ENCODE results near the gene MID1IP1.

The MID1IP1 gene, protein sequence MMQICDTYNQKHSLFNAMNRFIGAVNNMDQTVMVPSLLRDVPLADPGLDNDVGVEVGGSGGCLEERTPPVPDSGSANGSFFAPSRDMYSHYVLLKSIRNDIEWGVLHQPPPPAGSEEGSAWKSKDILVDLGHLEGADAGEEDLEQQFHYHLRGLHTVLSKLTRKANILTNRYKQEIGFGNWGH

DNA sequence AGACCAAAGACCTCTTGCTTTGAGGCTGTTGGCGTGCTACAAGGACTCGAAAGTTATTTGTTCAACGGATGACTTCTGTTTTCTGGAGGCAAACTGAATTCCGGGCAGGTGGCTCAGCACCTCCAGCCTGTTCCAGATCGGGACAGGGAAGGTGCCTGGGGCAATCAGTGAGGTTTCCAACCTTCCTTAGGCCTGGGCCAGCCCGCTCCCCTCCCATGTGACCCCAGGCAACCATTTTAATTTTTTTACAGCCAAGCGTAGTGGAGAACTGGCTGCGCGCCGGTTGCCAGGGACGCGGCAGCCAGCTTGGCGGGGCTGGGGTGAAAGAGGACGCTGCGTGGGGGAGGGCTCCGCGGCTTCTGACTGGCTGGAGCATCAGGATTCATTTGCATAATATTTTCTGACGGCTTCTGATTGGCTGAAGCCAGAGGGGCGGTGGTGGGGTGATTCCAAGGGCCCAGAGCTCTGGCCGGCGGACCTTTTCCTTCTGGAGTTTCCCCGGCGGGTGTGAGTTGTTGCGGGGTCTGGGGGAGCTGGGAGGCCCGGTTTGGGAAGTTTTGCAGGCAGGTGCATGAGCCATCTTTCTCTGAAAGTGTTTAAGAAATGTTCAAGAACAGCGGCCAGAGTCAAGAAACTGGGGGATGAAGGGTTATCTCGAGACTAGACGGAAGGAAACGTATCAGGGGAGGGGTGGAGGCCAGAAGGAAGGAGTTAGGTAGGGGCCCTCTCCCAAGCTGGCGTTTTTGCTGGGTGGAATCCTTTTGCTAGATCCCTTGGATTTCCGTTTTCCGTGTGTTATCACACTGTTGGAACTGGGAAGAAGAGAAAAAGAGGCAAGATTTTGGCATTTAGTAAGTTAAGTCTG lies at the start of gene MID1IP1:
Gene MID1IP1 (plus strand): TSS at position 479 of the 865 bp plus-strand sequence. CDS start 3,488 bp downstream, outside the sequence.
- peak; percentile 71 for DNase-seq (ENCODE audit: low read depth in 2 of 2)

DNA sequence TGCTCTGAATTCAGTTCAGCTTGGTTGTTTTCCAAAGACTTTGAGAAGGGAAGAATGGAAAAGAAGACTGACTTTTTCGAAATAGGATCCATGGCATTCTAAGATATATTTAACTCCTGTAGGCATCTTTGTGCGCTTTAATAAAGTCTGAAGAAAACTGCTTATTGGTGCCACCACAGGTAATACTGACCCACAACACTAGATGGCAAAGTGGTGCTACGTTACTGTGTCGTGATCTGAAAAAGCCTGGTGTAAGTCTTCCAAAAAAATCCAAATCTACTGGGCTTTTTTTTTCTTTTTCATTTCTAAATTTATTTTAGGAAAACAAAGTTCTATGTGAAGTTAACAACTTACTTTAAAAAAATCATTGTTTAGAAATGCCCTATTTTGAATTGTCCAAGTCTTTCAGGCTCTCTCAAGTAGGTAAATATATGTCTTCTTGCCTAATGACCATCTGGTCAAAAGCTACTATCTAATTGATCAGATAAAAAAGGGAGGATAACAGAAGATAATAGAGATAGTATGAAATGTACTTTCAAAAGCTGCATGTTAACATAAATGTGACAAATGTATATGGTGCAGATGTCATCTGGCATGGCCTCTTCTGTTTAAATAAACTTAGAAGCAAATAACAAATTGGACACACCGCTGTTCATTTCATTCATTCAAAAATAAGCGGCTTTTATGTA lies 47.0 kb upstream of the MID1IP1 start:
- DNase-seq (ENCODE audit: low read depth in 2 of 2): peak in 1 of 2 donors; percentile 7

DNA sequence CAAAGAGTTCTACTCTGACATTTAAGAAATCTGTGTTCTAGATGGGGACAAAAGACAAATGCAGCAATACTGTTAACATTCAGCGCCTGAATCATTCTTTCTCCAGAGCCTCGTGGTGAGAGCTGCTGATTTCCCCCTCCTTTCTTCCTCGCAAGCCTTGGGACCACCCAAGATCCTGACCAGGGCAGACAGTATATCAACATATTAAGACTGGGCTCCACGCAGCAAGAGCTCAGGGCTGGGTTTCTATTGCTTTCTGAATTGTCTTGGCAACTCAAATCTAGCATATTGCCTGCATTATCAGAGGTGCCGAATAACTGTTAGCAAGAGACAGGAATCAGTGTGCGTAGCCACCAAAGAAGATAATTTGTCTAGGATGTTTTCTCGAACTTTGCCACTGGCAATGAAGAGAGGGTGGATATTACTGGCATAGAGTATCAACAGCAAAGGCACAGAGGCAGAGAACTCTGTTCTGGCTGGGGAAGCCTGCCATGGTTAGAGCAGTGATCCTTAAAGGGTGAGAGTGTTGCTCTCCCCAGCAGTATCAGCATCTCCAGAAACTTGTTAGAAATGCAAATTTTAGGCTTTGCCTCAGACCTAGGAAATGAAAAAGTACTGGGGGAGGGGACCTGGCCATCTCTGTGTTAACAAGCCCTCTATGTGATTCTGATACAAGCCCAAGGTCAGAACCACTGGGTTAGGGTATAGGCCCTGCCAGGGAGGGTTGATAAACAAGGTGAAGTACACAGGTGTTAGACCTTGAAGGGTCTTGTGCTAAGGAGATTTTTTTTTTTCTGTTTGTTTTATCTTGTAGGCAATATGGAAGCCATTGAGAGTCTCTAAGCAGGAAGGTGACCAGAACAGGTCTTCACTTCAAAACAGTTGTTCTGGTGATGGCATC lies 46.2 kb upstream of the MID1IP1 start:
- no peak for DNase-seq (ENCODE audit: low read depth in 2 of 2)

DNA sequence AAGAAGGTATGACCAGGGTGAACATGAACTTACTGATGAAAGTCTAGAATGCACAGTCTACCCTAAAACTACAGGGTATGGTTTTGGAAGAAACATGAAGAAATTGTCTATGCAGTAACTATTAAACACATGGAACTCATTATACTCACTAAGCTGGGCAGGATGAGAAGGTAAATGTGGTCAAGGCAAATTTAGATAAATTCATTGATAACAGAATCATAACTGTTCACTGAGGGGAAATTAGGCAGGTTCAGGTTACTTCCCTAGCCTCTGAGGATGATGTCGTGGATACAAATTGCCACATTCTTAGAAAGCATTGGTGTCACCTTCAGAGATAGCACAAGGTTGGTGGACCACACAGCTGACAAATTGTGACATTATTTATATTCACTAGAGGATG lies 40.4 kb upstream of the MID1IP1 start:
- DNase-seq (ENCODE audit: low read depth in 2 of 2): no peak

DNA sequence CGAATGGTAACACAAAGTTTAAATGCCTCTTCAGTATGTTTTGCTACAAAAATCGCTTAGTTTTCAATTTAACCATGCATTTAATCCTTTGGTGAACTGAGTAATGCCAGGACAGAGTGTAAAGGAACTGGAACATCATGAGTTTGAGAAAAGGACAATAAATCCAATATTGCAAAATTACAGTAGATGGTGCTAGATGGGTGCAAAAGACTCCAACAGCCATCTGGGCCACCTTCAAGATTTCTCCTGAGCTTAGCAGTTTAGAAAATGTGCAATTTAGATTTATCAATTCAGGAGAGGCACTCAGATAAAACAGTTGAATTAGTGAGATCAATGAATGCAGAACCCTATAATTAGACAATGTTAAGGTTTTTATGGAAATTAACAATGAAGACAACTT lies 33.2 kb upstream of the MID1IP1 start:
- DNase-seq (ENCODE audit: low read depth in 2 of 2): no peak

DNA sequence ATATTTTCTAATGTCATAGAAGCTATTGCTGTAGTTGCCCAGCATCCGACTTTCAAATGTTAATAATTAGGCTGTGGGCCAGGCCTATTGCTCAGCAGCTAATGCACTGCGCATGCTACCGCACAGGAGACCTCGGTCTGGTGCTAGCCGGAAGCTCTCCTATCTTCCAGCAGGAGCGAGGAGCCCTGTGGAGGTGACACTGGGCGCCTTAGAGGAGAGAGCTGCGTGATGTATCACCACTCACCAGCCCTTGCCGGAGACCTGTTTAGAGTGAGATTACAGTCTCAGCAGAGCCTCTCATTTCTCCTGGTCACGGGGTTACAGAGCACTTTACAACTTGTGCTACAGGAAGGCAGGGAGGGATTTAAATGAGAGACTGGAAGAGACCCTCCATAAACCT lies 31.1 kb upstream of the MID1IP1 start:
- no peak for DNase-seq (ENCODE audit: low read depth in 2 of 2)

DNA sequence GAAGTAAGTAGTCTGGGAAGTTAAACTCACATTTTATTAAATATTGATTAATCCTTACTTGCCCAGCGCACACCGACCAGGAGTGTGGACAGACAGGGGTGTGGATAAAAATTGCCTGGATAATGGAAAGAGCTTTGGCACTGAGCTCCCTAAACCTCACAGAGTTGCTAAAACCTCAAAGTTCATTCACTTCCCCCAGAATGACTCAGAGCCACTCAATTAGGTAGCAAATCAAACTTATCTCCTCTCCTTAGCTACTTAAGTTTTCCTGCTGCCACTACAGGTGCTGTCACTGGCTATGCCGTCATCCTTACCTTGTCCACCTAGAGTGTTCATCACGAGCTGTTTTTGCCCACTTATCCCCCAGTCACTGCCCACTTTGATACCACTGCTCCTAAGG lies 27.0 kb upstream of the MID1IP1 start:
- no peak for DNase-seq (ENCODE audit: low read depth in 2 of 2)

DNA sequence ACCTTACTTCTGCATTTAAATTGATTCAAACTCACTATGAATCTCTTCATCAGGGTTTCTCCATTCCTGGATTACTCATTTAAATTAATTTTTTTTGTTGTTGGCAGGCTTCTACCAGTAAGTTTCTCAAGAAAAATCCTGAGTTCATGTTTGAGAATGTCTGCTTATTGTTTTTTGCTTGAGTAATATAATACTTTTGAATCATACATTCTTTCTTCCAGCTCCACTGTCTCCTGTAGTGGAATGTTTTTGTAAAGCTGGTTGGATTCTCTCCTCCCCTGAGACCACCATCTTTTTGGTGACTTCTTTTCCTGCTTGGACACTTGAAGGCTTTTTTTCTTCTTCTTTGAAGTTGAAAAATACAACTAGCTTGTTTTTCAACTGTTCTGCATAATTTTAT lies 4.3 kb upstream of the MID1IP1 start:
- no peak for DNase-seq (ENCODE audit: low read depth in 2 of 2)

DNA sequence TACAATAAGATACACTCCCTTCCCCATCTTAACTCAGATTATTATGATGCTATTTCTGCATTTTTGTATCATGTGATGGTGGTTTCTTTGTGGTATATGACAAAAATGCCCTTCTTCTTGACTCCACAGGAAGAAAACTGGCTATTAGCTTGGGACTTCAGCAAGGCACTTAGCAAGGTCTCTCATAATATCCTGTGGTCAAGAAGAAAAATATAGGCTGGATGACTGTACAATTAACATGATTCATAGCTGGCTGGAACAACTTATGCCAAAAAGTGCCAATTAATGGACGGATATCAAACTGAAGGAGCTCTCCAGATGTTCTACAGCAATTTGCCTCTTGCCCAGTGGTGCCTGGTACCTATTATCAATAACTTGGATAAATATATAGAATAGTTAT lies 2.3 kb upstream of the MID1IP1 start:
- no peak for DNase-seq (ENCODE audit: low read depth in 2 of 2)

DNA sequence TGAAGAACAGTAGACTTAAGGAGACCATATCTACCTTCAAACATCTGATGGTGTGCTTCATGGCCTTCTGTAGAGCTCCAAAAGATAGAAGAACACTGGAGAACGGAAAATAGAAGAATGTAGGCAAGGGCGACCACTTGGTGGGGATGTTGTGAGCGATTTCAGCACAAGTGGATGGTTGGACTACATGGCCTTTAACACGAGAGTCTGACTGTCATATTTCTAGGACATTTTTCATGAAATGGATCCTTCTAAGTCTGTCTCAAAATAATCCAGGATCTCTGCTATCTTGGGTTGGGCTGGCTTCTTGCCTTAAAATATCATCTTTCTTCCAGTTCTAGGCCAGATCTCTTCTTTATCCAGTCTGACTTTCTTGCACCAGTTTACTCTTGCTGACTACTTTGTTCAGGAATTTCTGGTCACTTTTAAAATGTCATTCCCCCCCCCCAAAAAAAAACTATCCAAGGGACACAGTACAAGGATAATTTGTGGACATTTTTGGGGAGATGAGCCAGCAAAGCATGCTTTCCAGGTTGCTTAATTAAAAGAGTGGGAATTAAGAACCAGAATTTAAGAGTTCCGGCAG lies 1.2 kb upstream of the MID1IP1 start:
- no peak for DNase-seq (ENCODE audit: low read depth in 2 of 2)

DNA sequence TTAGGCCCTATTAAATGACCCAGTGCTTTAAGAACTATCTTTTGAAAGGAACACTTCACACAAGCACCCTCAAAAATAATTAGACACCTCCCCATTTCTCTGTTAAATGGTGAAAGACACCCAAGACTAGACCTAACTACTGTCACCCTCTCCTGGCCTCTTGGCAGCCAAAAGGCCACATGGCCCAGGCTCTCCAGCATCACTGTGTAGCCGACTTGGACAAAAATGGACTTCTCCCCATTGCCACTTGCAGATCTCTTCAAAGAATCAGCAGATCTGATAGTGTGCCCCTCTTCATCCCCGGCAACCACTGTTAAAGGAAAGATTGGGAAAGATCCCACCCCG lies 2.0 kb downstream of the MID1IP1 start:
- DNase-seq (ENCODE audit: low read depth in 2 of 2): no peak

DNA sequence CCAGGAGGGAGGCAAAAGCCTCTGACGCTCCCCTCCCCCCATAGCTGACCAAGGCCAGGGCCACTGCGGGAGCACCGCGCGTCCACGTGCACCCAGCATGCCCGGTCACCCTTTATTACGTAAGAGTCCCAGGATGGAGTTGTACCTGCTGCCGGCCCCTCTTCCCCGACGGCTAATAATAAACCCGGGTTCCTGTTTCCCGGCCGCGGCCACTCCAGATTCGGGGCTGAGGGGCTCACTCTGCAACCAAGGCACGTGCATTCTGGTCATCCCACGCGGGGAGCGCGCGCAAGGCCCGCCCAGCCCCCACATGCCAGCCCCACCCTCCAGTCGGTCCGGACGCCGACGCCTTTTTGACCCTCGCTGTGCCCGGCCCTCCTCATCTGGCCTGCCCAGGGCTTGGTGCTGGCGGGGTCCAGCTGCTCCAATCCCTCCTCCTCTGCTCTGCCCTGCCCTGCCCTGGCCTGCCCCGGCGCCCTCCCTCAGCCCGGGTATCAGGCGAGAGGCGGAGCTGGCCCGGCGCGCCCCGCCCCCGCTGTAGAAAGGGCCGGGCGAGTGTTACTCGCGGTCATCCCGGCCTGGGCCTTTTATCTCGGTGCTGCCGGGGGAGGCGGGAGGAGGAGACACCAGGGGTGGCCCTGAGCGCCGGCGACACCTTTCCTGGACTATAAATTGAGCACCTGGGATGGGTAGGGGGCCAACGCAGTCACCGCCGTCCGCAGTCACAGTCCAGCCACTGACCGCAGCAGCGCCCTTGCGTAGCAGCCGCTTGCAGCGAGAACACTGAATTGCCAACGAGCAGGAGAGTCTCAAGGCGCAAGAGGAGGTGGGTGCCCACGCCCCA lies 2.6 kb downstream of the MID1IP1 start:
- DNase-seq (ENCODE audit: low read depth in 2 of 2): peak; percentile 64 to 67

DNA sequence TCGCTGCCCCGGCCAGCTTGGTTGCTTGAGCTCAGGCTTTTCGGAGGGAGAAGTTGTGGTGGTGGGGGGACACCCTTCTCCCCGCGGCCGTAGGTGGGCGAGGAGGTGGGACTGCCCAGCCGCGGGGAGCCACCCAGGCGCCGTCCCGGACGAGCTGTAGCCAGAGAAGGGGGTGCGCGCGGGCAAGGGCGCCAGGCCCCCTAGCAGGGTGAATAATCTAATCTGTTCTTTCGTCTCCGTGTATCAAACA lies 3.1 kb downstream of the MID1IP1 start:
- DNase-seq (ENCODE audit: low read depth in 2 of 2): no peak

DNA sequence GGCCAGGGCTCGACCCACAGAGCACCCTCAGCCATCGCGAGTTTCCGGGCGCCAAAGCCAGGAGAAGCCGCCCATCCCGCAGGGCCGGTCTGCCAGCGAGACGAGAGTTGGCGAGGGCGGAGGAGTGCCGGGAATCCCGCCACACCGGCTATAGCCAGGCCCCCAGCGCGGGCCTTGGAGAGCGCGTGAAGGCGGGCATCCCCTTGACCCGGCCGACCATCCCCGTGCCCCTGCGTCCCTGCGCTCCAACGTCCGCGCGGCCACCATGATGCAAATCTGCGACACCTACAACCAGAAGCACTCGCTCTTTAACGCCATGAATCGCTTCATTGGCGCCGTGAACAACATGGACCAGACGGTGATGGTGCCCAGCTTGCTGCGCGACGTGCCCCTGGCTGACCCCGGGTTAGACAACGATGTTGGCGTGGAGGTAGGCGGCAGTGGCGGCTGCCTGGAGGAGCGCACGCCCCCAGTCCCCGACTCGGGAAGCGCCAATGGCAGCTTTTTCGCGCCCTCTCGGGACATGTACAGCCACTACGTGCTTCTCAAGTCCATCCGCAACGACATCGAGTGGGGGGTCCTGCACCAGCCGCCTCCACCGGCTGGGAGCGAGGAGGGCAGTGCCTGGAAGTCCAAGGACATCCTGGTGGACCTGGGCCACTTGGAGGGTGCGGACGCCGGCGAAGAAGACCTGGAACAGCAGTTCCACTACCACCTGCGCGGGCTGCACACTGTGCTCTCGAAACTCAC lies 3.6 kb downstream of the MID1IP1 start:
- DNase-seq (ENCODE audit: low read depth in 2 of 2): peak; percentile 9 to 15

DNA sequence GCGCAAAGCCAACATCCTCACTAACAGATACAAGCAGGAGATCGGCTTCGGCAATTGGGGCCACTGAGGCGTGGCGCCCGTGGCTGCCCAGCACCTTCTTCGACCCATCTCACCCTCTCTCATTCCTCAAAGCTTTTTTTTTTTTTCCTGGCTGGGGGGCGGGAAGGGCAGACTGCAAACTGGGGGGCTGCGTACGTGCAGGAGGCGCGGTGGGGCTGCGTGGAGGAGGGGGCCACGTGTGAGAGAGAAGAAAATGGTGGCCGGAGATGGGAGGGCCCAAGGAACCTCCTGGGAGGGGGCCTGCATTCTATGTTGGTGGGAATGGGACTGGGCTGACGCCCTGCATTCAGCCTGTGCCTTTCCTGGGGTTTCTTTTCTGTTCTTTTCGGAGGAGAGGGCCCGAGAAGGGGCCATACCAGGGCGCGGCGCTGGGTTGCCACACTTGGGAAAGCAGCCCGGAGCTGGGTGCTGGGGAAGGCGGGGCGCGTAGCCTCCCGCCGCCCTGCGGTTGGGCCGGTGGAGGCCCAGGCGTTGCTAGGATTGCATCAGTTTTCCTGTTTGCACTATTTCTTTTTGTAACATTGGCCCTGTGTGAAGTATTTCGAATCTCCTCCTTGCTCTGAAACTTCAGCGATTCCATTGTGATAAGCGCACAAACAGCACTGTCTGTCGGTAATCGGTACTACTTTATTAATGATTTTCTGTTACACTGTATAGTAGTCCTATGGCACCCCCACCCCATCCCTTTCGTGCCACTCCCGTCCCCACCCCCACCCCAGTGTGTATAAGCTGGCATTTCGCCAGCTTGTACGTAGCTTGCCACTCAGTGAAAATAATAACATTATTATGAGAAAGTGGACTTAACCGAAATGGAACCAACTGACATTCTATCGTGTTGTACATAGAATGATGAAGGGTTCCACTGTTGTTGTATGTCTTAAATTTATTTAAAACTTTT lies 4.5 kb downstream of the MID1IP1 start:
- peak; percentile 25 to 47 for DNase-seq (ENCODE audit: low read depth in 2 of 2)

DNA sequence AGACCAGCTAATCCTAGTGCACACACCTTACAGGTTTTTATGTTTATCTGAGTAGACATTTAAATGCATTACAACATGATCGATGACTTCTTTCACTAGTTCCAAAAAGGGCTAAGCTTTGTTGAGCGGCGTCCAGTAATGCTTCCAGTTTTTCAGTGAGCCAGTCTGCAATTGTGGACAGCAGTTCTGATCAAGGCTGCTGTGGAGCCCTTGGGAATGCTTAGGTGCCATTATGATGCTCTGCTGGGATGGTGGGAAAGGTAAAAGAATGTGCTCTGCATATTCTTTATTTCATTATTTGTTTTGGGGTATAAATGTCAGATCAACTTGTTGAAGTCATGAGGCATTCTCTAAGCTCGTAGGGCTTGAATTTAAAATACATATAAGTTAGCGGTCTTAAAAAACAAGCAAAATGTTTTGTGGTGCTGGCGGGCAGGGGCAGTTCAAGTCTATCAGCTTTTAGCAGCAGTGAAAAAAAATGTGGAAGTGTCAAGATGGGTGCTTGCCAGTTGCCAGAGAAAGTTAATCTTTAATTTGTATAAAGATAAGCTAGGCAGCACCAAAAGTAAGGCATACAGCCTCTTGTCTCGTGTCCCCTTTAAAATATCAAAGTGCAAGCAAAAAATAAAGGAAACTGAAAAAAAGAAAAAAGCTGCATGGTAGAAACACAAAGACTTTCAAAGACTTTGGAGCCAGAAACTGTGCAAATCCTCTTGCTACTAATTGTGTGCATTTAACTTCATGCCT lies 5.8 kb downstream of the MID1IP1 start:
- no peak for DNase-seq (ENCODE audit: low read depth in 2 of 2)

DNA sequence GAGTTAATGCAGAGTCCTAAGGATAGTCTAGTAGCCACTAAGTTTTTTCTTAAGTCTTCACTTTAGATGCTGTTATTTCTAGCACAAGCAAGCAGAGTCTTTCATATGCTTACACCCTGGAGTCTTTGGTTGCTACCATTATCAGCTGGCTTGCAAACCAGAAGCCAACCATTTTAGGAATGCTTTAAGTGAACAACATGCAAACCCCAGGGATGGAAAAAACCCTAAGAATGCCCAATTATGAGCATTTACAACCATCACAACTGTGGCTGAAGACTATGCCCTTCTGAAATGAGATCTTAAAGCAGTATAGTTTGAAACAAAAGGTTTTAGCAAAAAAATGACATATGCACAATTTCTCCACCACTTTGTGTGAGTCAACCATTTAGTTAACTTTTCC lies 6.6 kb downstream of the MID1IP1 start:
- DNase-seq (ENCODE audit: low read depth in 2 of 2): no peak
